KOPT-K1 (cell line): ENCODE data around the gene ADCK1.

Experiments used
- H3K27ac ChIP-seq: fragments of 200-600 bp; sonication (generic); 2 replicates; pipeline ENCODE4 v1.5.1; 2016; ENCODE audit warnings: antibody characterized with exemption, mild to moderate bottlenecking, low read depth, low read length; ENCODE audit not compliant: poor library complexity, severe bottlenecking
- H3K36me3 ChIP-seq: fragments of 200-600 bp; sonication (generic); 2 replicates; pipeline ENCODE4 v1.5.1; 2017; ENCODE audit warnings: antibody characterized with exemption, mild to moderate bottlenecking, low read length, moderate library complexity; ENCODE audit not compliant: insufficient read depth
- H3K9me3 ChIP-seq: fragments of 200-600 bp; sonication (generic); 2 replicates; pipeline ENCODE4 v1.5.1; 2017; ENCODE audit warnings: antibody characterized with exemption, low read length, mild to moderate bottlenecking; ENCODE audit not compliant: insufficient read depth, poor library complexity, severe bottlenecking

The ADCK1 gene

DNA sequence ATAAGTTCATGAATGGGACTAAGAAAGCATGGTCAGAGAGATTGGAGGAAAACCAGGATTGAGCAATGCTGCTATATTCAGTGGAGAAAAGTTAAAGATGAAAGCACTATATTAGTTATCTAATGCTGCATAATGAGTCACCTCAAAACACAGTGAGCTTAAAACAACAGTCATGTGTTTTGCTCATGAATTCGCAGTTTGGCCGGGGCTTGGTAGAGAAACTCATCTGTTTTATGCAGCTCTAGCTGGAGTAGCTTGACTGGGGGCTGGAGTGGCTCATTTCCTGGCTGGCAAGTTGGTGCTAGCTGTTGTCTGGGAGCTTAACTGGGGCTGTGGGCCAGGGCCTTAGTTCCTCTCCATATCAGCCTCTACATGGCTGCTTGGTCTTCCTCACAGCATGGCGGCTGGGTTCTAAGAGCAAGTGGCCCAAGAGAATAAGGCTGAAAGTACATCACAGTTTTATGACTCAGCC lies 90.1 kb downstream of the ADCK1 start:
- no peak overlapping the region for H3K27ac ChIP-seq
- H3K36me3 ChIP-seq: peaks cover 6% of the 10 kb centered on the region; the same call in 1 of the 2 replicates
- H3K9me3 ChIP-seq: no peaks in the 10 kb centered on the region

DNA sequence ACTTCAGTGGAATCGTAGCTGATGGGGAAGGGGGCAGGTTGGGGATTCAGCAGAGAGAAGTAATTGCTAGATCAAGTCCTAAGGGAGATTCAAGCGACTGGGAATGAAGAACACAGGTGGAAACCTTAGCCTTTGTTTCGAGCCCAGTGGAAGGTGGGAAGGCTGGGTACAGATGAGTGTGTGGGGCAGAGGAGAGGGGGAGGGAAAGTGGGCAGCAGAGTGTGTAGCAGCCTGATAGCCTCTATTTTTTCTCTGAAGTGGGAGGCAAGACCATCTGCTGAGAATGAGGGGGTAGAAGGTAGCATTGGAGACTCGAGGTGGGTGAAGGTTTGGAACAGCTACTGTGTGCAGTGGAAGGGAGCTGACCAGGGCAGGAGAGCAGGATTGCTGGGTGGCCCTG lies 91.0 kb downstream of the ADCK1 start:
- H3K9me3 ChIP-seq: no peaks in the 10 kb centered on the region
- H3K36me3 ChIP-seq: peaks cover 6% of the 10 kb centered on the region; the same call in 1 of the 2 replicates
- no peak overlapping the region for H3K27ac ChIP-seq

DNA sequence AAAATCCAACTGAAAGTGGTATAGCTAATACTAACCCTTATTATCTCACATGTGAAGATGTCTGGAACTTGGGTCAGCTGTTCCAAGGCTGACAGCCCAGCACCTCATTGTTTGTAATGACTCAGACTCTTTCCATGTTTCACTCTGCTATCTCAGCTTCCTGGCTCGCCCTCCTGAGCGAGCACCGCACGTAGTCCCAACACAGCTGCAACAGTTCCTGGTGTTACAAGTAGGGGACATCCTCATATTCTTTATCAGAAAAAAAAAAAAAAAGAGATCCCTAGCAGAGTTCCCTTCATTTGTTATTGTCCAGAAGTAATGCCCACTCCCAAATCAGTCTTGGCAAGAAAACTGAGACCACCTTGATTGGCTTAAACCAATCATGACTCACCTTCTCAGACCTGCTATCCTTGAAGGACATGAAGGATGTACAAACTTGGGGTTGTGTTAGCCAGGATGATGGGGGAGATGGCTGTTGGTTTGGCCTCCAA lies 92.5 kb downstream of the ADCK1 start:
- H3K9me3 ChIP-seq: no peaks in the 10 kb centered on the region
- H3K27ac ChIP-seq: no peak overlapping the region

DNA sequence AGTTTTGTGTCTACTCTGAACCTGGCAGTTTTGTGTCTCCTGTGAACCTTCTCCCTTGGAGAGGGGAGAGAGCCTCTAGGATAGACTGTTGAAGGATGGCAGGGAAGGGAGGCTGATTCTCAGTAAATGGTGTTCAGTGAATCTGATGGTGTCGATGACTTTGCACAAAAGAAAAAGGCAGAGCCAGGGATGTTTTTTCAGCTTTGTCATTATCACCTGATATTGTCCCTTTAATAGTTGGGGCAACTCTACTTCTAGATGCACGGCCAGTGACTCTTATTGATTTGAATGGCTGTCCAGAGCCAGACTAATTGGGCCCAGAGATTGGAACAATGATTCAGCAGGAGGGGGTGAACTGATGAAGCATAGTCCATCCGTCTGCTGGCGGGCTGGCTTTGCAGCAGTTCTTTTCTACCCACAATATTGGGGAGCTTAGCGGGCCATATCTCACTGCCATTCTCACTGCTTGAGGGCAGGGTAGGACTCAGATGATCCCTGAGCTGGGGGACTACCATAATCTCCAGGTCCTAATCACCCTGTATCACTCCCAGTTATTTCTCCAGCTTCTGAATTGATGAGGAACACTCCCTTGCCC lies 93.1 kb downstream of the ADCK1 start:
- H3K27ac ChIP-seq: no peak overlapping the region
- no peaks in the 10 kb centered on the region for H3K9me3 ChIP-seq
- no peaks in the 10 kb centered on the region for H3K36me3 ChIP-seq

More for the DNA sequence above, 92.5 kb downstream of the ADCK1 start:
- peaks cover 5% of the 10 kb centered on the region; the same call in 1 of the 2 replicates for H3K36me3 ChIP-seq

DNA sequence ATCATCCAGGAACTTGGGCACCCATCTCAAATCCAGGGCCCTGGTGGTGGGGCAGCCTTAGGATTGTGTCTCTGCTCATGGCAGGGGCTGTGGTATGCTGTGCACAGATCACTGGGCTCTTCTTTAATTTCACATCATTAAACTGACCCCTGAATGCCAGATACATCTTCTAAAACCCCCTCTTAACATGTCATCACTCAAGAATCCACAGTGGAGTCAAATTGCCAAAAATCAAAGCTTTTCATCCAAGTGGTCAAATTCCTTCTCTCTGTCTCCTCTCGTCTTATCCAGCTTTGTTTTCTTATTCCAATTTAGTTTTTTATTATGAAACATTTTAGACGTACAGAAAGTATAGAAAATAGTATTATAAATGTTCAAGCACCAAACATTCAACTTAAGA lies 97.5 kb downstream of the ADCK1 start:
- H3K27ac ChIP-seq: no peak overlapping the region
- H3K9me3 ChIP-seq: no peaks in the 10 kb centered on the region
- no peaks in the 10 kb centered on the region for H3K36me3 ChIP-seq

DNA sequence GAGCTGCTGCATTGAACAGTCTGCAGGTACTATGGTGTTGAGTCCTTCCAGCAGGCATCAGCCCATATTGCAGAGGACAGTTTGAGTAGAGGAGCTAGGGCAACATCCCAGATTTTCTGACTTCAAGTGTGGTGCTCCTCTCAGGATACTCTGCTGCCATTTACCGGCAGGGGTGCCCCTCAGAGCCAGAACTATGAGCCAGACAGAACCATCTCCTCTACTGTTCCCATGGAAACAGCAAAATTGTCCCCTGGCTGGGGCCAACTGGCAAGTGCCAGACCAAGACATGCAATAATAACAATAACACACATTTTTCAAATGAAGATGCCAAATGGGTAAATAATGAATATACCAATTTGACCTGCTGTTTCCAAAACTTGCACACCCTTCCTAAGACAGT lies 102.9 kb downstream of the ADCK1 start:
- H3K36me3 ChIP-seq: no peaks in the 10 kb centered on the region
- no peak overlapping the region for H3K27ac ChIP-seq
- H3K9me3 ChIP-seq: no peaks in the 10 kb centered on the region

DNA sequence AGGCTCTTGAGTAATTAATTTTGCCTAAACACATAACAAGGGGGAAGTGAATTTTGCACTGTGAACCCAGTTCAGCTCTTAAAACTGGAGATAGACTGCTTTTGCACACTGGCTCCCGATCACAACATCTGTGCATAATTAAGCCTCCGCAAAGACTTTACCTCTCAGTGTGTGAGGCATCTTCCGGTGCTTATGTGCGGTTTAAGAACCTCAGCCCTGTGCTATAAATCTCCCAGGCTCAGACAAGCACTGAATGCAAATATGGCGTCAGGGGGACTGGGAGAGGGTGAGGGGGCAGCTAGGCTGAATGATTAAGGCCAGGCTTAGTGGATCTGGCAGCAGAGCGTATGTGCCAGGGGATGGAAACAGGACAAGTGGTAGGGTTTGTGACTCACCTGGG lies 103.3 kb downstream of the ADCK1 start:
- Histone ChIP-seq H3K9me3 (no peaks in the 10 kb centered on the region), H3K36me3 (no peaks in the 10 kb centered on the region), H3K27ac (no peak overlapping the region)

DNA sequence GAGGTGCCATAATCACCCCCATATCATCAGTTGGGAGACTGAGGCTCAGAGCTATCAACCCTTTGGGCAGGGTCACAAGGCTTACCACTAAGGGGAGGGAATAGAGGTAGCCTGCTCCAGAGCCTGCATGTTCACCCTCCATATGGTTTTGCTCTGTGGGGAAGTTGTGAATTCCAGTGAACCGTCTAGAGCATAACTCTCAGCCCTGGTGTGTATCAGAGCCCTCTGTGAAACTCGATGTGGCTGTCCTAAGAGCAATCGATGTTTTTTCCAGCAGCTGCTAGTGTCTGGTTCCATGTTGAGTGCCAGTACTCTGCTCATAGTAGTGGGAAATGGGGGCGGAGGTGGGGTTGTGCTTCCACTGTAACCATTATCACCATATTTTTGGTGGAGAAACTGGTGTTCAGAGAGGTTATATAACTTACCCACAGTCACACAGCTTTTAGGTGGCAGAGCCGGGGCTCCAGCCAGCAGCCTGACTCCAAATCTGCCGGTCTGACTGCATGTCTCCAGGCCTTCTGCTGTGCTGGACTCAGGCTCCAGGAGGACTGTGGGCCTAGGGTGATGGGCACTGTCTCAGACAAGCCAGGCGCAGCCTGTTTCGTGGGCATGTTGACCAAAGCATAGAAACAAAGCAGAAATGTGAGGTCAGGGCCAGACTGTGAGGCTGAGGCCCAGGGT lies 104.2 kb downstream of the ADCK1 start:
- Histone ChIP-seq H3K9me3 (no peaks in the 10 kb centered on the region), H3K27ac (no peak overlapping the region), H3K36me3 (no peaks in the 10 kb centered on the region)

DNA sequence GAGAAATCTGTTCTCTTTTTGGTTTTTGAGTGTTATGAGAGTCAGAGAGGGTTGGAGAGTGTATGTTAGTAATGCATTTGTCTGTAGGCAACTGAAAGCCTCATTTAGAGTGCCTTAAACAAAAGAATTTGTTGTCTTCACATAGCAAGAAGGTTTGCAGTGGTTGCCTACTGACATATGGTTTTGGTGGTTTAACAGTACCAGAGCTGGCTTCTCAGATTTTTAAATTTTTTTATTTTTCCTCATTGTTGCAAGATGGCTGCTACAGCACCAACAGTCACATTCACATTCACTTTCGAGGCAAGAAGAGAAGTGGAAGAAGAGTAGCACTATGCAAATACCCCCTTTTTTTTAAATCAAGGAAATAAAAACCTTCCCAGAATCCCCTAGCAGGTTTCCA lies 106.5 kb downstream of the ADCK1 start:
- H3K9me3 ChIP-seq: no peaks in the 10 kb centered on the region
- no peaks in the 10 kb centered on the region for H3K36me3 ChIP-seq
- no peak overlapping the region for H3K27ac ChIP-seq

DNA sequence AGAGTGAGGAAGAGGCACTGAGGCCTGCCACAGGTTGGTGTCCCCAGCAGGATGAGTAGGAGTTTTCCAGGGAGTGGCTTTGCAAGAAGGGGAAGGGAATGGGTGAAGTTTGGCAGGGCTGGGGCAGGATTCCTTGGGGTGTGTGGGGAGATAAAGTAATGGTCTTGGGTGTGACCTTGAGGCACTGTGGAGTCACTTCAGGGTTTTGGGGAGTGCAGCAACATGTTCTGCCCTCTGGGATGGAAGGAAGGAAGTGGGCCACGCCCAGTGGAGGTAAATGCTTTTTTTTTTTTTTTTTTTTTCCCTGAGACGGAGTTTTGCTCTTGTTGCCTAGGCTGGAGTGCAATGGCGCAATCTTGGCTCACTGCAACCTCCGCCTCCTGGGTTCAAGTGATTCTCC lies 108.9 kb downstream of the ADCK1 start:
- Histone ChIP-seq H3K9me3 (no peaks in the 10 kb centered on the region), H3K27ac (no peak overlapping the region), H3K36me3 (no peaks in the 10 kb centered on the region)

DNA sequence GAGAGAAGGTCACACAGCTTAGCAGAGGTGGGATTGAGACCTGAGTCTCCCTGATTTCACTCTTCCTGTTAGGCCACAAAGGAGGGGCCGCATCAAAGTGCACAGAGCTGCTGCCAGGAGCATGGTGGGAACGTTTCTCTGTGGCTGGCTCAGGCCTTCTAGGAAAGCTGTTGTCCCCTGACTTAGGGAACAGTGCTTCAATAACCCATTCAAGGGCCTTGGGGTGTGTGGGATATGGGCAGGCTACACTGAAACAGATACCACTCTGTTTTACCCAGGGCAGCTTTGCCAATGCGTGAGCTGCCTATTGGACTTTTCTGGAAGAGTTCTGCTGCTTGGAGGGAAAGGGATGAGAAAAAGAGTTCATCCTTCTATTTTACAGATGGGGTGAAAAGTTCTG lies 110.0 kb downstream of the ADCK1 start:
- no peaks in the 10 kb centered on the region for H3K9me3 ChIP-seq
- H3K36me3 ChIP-seq: no peaks in the 10 kb centered on the region
- no peak overlapping the region for H3K27ac ChIP-seq

DNA sequence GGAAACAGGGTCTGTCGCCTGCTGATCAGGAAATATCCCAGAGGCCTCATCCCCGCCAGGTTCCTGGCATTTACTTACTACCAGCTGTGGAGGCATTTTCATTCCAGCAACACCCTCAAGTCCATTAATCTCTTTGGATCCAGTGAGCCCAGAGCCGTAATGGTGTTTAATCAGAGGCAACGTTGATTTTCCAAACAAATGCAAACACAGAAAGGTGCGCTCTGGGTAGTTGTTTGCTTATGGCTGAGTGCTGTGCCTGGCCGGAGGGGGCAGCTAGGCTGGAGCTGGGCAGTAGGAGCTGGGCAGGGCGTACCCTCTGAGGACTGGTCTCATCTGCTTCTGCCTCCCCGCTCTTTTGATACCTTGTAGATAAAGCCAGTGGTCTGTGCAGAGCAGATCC lies 110.6 kb downstream of the ADCK1 start:
- no peaks in the 10 kb centered on the region for H3K9me3 ChIP-seq
- no peaks in the 10 kb centered on the region for H3K36me3 ChIP-seq
- H3K27ac ChIP-seq: no peak overlapping the region

DNA sequence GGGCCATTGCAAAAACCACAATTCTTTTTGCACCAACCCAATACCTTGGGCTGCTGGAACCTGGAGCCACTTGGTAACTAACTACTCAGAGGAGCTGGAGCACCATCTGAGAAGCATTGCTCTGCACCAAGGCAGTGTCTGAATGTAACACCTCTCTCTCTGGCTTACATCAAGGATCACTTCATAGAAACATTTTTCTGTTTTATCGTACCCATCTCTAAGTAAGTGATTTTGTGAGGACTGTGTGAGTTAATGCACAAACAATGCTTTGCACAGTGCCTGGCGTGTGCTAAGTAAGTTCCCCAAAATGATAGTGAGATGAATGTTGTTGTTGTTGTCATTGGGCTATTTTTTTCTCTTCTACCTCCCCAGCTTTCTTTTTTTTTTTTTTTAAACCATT lies 111.4 kb downstream of the ADCK1 start:
- no peaks in the 10 kb centered on the region for H3K36me3 ChIP-seq
- H3K27ac ChIP-seq: no peak overlapping the region
- no peaks in the 10 kb centered on the region for H3K9me3 ChIP-seq

DNA sequence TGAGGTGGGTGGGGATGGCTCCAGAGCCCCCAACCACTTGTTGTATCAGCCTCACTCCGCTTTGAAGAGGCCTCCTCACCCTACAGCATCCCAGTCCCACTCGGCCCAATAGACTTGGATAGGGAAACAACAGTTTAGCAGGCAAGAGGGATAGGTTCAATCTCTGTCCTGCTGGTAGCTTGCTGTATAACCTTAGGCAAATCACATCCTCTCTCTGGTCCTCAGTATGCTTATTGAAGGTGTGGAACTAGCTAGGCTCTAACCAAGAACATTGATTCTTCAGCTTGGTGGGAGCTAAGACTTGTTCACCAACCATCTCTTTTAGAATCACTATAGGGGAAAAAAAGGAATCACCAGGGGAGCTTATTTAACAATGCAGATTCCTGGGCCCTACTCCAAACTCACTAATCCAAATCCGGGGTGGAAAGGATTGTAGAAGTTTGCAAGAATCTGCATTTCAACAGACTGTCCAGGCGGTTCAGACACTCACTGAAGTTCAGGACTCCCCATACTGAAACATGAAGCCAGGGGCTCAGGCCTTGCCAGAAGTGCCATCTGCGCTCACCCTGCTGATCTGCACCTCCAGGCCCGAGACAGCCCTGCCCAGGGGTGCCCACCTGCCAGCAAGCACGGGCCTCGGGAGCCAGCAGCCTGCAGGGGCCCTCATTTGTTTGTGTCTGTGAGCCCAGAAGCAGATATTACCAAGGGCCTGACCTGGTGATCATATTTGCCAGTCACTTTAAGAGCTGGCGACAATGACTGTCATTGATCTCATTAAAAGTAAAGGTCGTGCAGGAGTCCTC lies 113.0 kb downstream of the ADCK1 start:
- Histone ChIP-seq H3K36me3 (no peaks in the 10 kb centered on the region), H3K9me3 (no peaks in the 10 kb centered on the region), H3K27ac (no peak overlapping the region)

DNA sequence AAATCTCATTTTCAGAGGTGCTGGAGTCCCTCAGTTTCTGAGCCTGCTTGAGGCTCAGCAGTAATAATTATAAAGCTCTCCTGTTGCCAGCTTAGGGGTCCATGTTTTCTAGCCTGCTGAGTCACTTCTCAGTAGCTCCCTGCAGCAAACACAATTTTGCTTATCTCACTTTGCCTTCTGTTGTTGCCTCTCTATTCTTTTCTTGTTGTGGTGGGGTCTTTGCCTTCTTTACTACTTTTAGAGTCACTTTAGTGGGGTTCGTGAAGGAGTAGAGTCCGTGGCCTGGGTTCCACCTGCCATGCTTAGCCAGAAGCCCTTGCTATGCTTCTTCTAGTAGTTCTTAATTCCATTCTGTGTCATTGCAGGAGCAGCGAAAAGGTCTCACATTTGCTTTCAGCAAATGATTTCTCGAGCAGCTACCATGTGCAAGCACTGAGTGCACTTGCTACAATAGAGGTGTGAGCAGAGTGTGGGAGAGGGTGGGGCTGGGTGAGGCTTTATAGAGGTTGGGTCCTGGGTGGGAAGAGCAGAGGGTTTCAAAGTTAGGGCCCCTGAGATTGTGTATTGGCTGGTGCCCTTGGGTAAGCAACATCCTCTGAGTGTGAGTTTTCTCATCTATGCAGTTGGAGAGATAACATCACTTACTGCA lies 114.3 kb downstream of the ADCK1 start:
- no peaks in the 10 kb centered on the region for H3K9me3 ChIP-seq
- H3K27ac ChIP-seq: no peak overlapping the region
- H3K36me3 ChIP-seq: no peaks in the 10 kb centered on the region
